GM19455 (cell line): ENCODE measurements around the gene POLR3K.
"Not testable (repeated sequence)": the region's sequence is repeated elsewhere in the genome, so short reads cannot be mapped to it uniquely, and the experiment has no call there.

Source experiments
- ATAC-seq: cut with Tn5 transposase; IDR thresholded peaks from one replicate; pipeline ENCODE4 v1.9.1; 2021; ENCODE audit not compliant: unreplicated experiment

POLR3K gene

GRCh38 chr16:20886-21285 is 32.5 kb downstream of the POLR3K start:
- not testable (repeated sequence) for ATAC-seq

- ATAC-seq: not testable (repeated sequence)
Measured at GRCh38 chr16:17062-17765, 36.2 kb downstream of the POLR3K start.

- not testable (repeated sequence) for ATAC-seq
Measured at GRCh38 chr16:10772-11171, 42.6 kb downstream of the POLR3K start.

GRCh38 chr16:9903-10665 is 43.3 kb downstream of the POLR3K start:
- ATAC-seq: no peak
